GM10847 (cell line): ENCODE results near the gene SLC13A4.

ENCODE experiments used
- POLR2A ChIP-seq: IDR thresholded peaks from 2 replicates; pipeline ENCODE4 v1.6.1; 2011; ENCODE audit not compliant: insufficient read length; ENCODE audit errors: extremely low read depth

SLC13A4 gene

DNA sequence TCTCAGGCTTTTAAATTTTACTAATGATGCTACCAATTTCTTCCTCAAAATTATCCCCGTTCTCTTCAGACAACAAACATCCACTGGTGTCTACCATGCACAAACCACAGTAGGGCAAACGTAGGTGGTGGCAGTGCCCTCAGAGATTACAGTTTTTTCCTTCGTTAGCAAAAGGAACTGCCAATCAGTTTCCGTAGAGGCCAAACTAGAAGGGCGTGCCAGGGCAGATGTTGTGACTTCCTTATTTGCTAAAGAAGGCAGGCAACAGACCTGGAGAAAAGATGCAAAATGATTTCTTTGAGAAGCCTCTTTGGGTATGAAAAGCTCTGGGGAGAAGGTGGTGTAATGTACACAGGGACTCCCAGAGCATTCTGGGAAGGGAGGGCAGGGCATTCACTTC lies 28.2 kb upstream of the SLC13A4 start:
- TF ChIP-seq POLR2A, result no peak

DNA sequence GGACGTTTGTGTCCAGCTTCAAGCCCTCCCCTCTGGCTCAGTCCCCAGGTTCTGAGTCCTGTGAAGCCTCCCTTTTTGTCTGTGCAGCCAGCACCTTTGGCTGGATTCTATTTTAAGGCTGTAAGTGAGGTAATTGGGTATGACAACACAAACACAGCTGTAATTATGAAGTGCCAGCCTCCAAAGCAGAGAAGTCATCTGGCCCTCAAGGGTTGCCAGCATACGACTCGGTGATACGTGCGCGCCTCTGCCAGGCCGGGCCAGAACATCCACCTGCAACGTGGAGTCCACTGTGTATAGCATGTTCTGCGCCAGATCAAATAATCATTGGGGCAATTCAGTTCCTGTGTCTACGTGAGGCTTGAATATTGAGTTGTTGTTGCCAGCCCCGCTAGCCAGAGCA lies 27.4 kb upstream of the SLC13A4 start:
- no peak for TF ChIP-seq POLR2A

- no peak for TF ChIP-seq POLR2A
These were observed 25.8 kb upstream of the SLC13A4 start for GRCh38 chr7:135753616-135754413.

DNA sequence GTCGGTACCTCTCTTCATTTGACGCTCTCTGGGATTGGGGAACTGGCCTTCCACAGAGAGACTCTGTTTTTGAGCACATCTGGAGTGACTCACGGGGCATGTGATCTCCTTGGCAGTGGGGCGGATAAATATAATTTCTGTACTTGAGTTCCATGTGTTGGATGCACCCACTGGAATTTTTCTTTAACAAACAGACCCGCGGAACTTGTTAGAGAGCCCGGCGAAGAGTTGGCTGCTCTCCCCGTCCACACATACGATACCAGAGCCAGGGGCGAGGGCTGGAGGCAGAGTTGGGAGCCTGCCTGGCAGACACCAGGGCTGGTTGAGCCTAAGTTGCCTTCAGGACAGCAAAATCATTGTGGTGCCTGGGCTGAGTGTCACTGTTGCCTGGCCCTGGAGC lies 20.8 kb upstream of the SLC13A4 start, which contains the start of gene FAM180A:
Gene FAM180A, minus strand, starts transcription at position 44 of the 400 bp plus-strand sequence. CDS start 233 bp downstream, outside the sequence.
- no peak for TF ChIP-seq POLR2A

GRCh38 chr7:135747366-135747765 lies 19.4 kb upstream of the SLC13A4 start:
- TF ChIP-seq POLR2A, result no peak

DNA sequence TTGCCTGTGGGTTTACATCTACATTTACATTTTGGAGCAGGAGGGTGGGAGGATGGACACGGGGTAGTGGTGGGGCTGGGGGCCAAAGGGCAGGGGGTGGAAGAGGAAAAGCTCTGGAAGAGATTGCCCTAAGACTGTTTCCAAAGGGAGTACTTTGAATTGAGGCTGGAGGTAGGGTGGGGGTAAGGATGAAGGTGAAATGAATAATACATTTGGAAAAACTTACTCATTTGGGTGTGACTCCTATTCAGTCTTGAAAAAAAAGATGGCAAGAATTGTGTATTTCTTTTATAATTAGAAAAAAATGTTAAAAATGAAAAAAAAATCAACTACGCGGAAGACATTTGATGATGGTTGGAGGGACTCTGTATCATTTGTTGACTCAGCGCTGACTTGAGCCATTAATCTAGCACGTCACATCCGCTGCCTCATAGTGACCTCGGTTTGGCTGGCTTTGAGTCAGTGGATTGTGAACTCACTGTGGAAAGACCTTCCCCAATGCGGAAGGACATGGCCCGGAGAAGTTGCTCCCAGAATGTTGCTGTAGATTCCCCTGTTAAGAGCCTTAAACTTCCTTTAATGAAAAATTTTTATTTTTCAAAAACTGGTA lies 17.8 kb upstream of the SLC13A4 start:
- no peak for TF ChIP-seq POLR2A

DNA sequence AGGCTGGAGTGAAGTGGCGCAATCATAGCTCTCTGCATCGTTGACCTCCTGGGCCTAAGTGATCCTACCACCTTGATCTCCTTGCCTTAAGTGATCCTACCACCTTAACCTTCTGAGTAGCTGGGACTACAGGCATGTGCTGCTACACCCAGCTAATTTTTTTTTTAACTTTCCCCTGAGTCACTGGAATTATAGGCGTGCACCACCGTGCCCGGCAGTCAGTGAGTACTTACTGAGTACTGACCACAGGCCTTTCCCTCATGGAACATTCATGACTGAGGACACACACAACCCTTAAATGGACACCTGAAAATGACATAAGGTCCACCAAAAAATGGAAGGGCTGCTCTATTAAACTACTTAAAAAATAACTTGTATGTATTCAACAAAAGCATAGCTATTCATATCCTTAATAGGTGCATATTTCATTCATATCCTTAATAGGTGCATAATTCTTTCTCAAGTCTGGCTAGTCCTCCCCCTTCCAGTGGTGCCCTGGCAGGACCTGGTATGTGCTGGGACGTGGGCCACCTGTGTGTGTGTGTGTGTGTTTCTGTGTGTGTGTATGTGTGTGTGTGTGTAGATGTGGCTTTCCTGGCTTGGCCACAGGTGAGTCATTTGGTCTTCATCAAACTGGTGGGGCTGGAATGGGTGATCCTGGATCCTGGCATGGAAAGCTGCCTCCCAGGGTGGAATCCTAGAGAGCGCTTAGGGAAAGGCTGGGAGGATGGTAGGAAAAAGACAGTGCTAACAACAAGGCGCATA lies 17.1 kb upstream of the SLC13A4 start:
- TF ChIP-seq POLR2A, result no peak

GRCh38 chr7:135743907-135744731 lies 16.1 kb upstream of the SLC13A4 start:
- TF ChIP-seq POLR2A, result no peak

- no peak for TF ChIP-seq POLR2A
These were observed 14.4 kb upstream of the SLC13A4 start for GRCh38 chr7:135742371-135742770.

DNA sequence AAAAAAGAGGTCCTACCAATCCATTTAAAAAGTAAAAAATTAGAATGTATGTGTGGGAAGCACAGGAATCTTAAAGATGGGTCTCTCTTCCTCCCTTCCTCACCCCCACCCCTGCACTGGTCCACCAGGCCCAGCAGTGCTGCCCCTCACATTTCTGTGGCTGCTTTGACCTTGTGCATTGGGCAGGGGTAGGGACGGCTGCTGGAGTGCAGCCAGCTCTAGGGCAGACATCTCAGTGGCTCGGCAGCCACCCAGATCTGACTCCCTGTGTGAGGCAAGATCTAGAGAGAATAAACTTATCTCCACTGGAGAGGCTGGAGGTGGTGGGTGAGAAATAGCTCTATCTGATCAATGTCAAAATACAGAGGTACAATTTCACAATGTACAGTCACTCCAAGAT lies 13.9 kb upstream of the SLC13A4 start:
- no peak for TF ChIP-seq POLR2A

GRCh38 chr7:135740889-135741288 lies 12.9 kb upstream of the SLC13A4 start:
- TF ChIP-seq POLR2A, result no peak

GRCh38 chr7:135736586-135737305 lies 8.8 kb upstream of the SLC13A4 start:
- TF ChIP-seq POLR2A, result no peak

GRCh38 chr7:135734343-135734689 lies 6.3 kb upstream of the SLC13A4 start:
- TF ChIP-seq POLR2A, result no peak

DNA sequence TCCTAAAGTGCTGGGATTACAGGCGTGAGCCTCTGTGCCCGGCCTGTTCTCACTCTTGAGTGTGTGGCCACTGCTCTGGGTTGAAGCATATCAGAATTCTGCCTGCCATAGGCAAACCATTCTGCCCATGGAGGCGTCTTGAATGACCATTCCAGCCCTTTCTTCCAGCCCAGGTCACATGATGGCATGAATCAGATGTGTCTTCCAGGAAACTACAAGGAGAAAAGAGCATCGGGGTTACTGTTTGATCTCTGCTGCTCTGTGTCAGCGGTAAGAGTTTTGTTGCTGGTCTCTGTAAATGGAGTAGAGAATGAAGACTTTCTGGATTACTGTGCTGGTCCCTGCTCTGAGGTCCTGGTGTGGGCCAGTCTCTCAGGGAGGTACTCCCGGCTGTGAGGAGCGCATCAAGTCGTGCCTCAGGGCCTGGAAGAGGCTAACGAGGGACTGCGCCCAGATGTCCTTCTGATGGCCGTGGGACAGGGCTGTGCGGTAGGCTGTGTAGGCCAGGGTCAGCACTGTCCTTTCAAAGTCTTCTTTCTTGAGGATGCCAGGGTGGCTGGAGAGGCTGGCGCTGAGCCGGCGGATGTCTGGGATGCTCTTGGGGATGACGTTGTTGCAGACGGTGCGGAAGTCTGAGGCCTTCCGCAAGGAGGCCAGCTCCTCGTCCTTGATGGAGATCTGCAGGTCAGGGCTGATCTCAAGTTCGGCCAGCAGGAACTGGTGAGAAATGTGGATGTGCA lies 5.8 kb upstream of the SLC13A4 start:
- no peak for TF ChIP-seq POLR2A
